Measurements from ENCODE around the gene HEXIM1.

- TF ChIP-seq CTCF (IDR thresholded peaks at IDR 0.05) = no peak
- no peak for TF ChIP-seq POLR2A (IDR thresholded peaks at IDR 0.05; ENCODE audit: low read depth)
These were observed 10.5 kb upstream of the HEXIM1 start for GRCh38 chr17:45137561-45138305.
